ENCODE measurements around the gene ELFN1.

ELFN1 gene

GRCh38 chr7:1735806-1736483 lies 65.9 kb downstream of the ELFN1 start:
- H3K9me3 ChIP-seq (ENCODE audit: insufficient read depth, low read depth, low read length): no peaks in the 10 kb centered on the region
- H3K4me3 ChIP-seq (ENCODE audit: low read length, poor library complexity, severe bottlenecking): no peak overlapping the region
- H2AFZ ChIP-seq (ENCODE audit: low read length): no peak overlapping the region
- no peaks in the 10 kb centered on the region for H4K20me1 ChIP-seq (ENCODE audit: insufficient read depth, low read length, poor library complexity, severe bottlenecking)
- H3K9me2 ChIP-seq (replicated peaks; ENCODE audit: low read depth, low read length): no peaks in the 10 kb centered on the region
- no peaks in the 10 kb centered on the region for H3K4me1 ChIP-seq (ENCODE audit: insufficient read depth, low read length, poor library complexity, severe bottlenecking)
- H3K36me3 ChIP-seq (ENCODE audit: insufficient read depth, low read length): no peaks in the 10 kb centered on the region
- no peak overlapping the region for H3K4me2 ChIP-seq (ENCODE audit: low read depth, low read length, poor library complexity, severe bottlenecking)
- no peaks in the 10 kb centered on the region for H3K27me3 ChIP-seq (ENCODE audit: insufficient read depth, low read length, poor library complexity, severe bottlenecking)
- no peaks in the 10 kb centered on the region for H3K79me2 ChIP-seq (ENCODE audit: insufficient read depth, low read length)
- TF ChIP-seq EZH2phosphoT487 (IDR thresholded peaks at IDR 0.05; ENCODE audit: borderline replicate concordance): no peak
- TF ChIP-seq, protein P1, sequence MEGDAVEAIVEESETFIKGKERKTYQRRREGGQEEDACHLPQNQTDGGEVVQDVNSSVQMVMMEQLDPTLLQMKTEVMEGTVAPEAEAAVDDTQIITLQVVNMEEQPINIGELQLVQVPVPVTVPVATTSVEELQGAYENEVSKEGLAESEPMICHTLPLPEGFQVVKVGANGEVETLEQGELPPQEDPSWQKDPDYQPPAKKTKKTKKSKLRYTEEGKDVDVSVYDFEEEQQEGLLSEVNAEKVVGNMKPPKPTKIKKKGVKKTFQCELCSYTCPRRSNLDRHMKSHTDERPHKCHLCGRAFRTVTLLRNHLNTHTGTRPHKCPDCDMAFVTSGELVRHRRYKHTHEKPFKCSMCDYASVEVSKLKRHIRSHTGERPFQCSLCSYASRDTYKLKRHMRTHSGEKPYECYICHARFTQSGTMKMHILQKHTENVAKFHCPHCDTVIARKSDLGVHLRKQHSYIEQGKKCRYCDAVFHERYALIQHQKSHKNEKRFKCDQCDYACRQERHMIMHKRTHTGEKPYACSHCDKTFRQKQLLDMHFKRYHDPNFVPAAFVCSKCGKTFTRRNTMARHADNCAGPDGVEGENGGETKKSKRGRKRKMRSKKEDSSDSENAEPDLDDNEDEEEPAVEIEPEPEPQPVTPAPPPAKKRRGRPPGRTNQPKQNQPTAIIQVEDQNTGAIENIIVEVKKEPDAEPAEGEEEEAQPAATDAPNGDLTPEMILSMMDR (conservative IDR thresholded peaks at IDR 0.05; ENCODE audit: low read length): no peak
- H3K9ac ChIP-seq (ENCODE audit: low read depth, low read length, poor library complexity, severe bottlenecking): no peak overlapping the region
- H3F3A ChIP-seq (ENCODE audit: low read depth): no peaks in the 10 kb centered on the region

- Histone ChIP-seq H3F3A (ENCODE audit: low read depth) (no peaks in the 10 kb centered on the region), H3K79me2 (ENCODE audit: insufficient read depth, low read length) (no peaks in the 10 kb centered on the region), H3K4me2 (ENCODE audit: low read depth, low read length, poor library complexity, severe bottlenecking) (no peak overlapping the region), H3K36me3 (ENCODE audit: insufficient read depth, low read length) (no peaks in the 10 kb centered on the region), H3K9me3 (ENCODE audit: insufficient read depth, low read depth, low read length) (no peaks in the 10 kb centered on the region), H3K27me3 (ENCODE audit: insufficient read depth, low read length, poor library complexity, severe bottlenecking) (no peaks in the 10 kb centered on the region), H4K20me1 (ENCODE audit: insufficient read depth, low read length, poor library complexity, severe bottlenecking) (no peaks in the 10 kb centered on the region), H3K9ac (ENCODE audit: low read depth, low read length, poor library complexity, severe bottlenecking) (no peak overlapping the region), H3K4me1 (ENCODE audit: insufficient read depth, low read length, poor library complexity, severe bottlenecking) (no peaks in the 10 kb centered on the region), H2AFZ (ENCODE audit: low read length) (no peak overlapping the region), H3K4me3 (ENCODE audit: low read length, poor library complexity, severe bottlenecking) (no peak overlapping the region), H3K9me2 (replicated peaks; ENCODE audit: low read depth, low read length) (no peaks in the 10 kb centered on the region)
- no peak for TF ChIP-seq EZH2phosphoT487 (IDR thresholded peaks at IDR 0.05; ENCODE audit: borderline replicate concordance)
- TF ChIP-seq, protein P1 (conservative IDR thresholded peaks at IDR 0.05; ENCODE audit: low read length): no peak
Measured at GRCh38 chr7:1736484-1736817, 66.4 kb downstream of the ELFN1 start.

- Histone ChIP-seq H3K9me3 (ENCODE audit: insufficient read depth, low read depth, low read length) (no peaks in the 10 kb centered on the region), H3F3A (ENCODE audit: low read depth) (no peaks in the 10 kb centered on the region), H3K9ac (ENCODE audit: low read depth, low read length, poor library complexity, severe bottlenecking) (no peak overlapping the region), H3K4me2 (ENCODE audit: low read depth, low read length, poor library complexity, severe bottlenecking) (no peak overlapping the region), H2AFZ (ENCODE audit: low read length) (no peak overlapping the region), H4K20me1 (ENCODE audit: insufficient read depth, low read length, poor library complexity, severe bottlenecking) (no peaks in the 10 kb centered on the region), H3K4me3 (ENCODE audit: low read length, poor library complexity, severe bottlenecking) (no peak overlapping the region), H3K27me3 (ENCODE audit: insufficient read depth, low read length, poor library complexity, severe bottlenecking) (no peaks in the 10 kb centered on the region), H3K79me2 (ENCODE audit: insufficient read depth, low read length) (no peaks in the 10 kb centered on the region), H3K4me1 (ENCODE audit: insufficient read depth, low read length, poor library complexity, severe bottlenecking) (no peaks in the 10 kb centered on the region), H3K36me3 (ENCODE audit: insufficient read depth, low read length) (no peaks in the 10 kb centered on the region), H3K9me2 (replicated peaks; ENCODE audit: low read depth, low read length) (no peaks in the 10 kb centered on the region)
- TF ChIP-seq EZH2phosphoT487 (IDR thresholded peaks at IDR 0.05; ENCODE audit: borderline replicate concordance): no peak
- TF ChIP-seq, protein P1 (conservative IDR thresholded peaks at IDR 0.05; ENCODE audit: low read length): no peak
Measured at GRCh38 chr7:1736830-1737229, 66.8 kb downstream of the ELFN1 start.

All from Loucy (cell line).